Measurements from ENCODE around the gene SVIL. TPM values are rescaled to one million over a fixed set of nuclear protein-coding genes. Genes with fewer than 3 reads are reported as not detected.
"Not testable (repeated sequence)": the region's sequence is repeated elsewhere in the genome, so short reads cannot be mapped to it uniquely, and the experiment has no call there.

The SVIL gene
- total RNA-seq, 1 experiment from 2014 or later: 15.3 TPM

- Histone ChIP-seq H3K79me1 (ENCODE audit: insufficient read depth, low read depth, low read length, poor library complexity, severe bottlenecking) (no peaks in the 10 kb centered on the region), H3K18ac (ENCODE audit: insufficient read length, low read depth, low read length) (no peak overlapping the region), H2BK12ac (ENCODE audit: insufficient read length, low read depth, low read length) (no peak overlapping the region), H2BK15ac (ENCODE audit: low read depth, low read length) (no peak overlapping the region), H3K14ac (ENCODE audit: insufficient read depth, low read length) (no peak overlapping the region), H4K20me1 (ENCODE audit: control insufficient read depth, insufficient read depth, insufficient read length) (no peaks in the 10 kb centered on the region), H3K27me3 (ENCODE audit: insufficient read depth, low read length) (no peaks in the 10 kb centered on the region), H3K79me2 (ENCODE audit: insufficient read depth, low read length) (no peaks in the 10 kb centered on the region; the same call in 1 of the 2 replicates), H3K56ac (ENCODE audit: insufficient read length, low read depth, low read length) (no peak overlapping the region), H3K27ac (ENCODE audit: insufficient read length, low read depth, low read length) (no peak overlapping the region), H3K4me2 (ENCODE audit: insufficient read depth, insufficient read length, low read length) (no peak overlapping the region), H3K9ac (ENCODE audit: extremely low read depth, insufficient read length, low read length) (no peak overlapping the region), H2BK20ac (ENCODE audit: low read depth, low read length, poor library complexity, severe bottlenecking) (no peak overlapping the region), H3K4me1 (ENCODE audit: insufficient read depth, low read length) (peaks cover 3% of the 10 kb centered on the region; the same call in 1 of the 2 replicates), H4K91ac (ENCODE audit: insufficient read length, low read depth, low read length) (no peak overlapping the region), H2BK5ac (ENCODE audit: insufficient read length, low read length) (no peak overlapping the region), H2BK120ac (ENCODE audit: low read depth, low read length, poor library complexity, severe bottlenecking) (no peak overlapping the region), H3K4ac (ENCODE audit: low read depth, low read length) (no peak overlapping the region), H3T11ph (ENCODE audit: low read length) (no peak overlapping the region), H2AFZ (ENCODE audit: low read length) (no peak overlapping the region), H3K23ac (ENCODE audit: insufficient read length, low read depth, low read length) (no peak overlapping the region), H2AK5ac (ENCODE audit: insufficient read length, low read length) (no peak overlapping the region), H3K9me3 (ENCODE audit: control insufficient read depth, low read depth, low read length) (no peaks in the 10 kb centered on the region), H4K5ac (ENCODE audit: insufficient read length, low read depth, low read length) (no peak overlapping the region), H4K8ac (replicated peaks; ENCODE audit: insufficient read length, low read depth, low read length) (no peak overlapping the region), H3K23me2 (ENCODE audit: insufficient read length, low read depth, low read length, poor library complexity, severe bottlenecking) (no peaks in the 10 kb centered on the region)
- WGBS (ENCODE audit: extremely low coverage, insufficient read length, low lambda C conversion rate): no CpG with 5 or more reads among the region's 4 CpGs
- Mint-ChIP-seq H3K27me3 (ENCODE audit: low read depth) (no peaks in the 10 kb centered on the region; the same call in 1 of the 2 replicates), H3K36me3 (ENCODE audit: insufficient read depth in 1 of 3, low read depth in 3 of 3) (peaks cover 11 to 20% (median 14%) of the 10 kb centered on the region in 3 experiments), H3K4me3 (no peak overlapping the region), H3K27ac (no peak overlapping the region), H3K9me3 (peaks cover 8 to 10% of the 10 kb centered on the region in 2 experiments; a peak in 4 of 5 replicates), H3K4me1 (peaks cover 10 to 20% of the 10 kb centered on the region in 2 experiments)
- no peak for DNase-seq
- no peak for TF ChIP-seq CTCF (conservative IDR thresholded peaks at IDR 0.05)
Observed at GRCh38 chr10:29607576-29607975, 27.2 kb downstream of the SVIL start.

GRCh38 chr10:29606693-29607092 is 28.1 kb downstream of the SVIL start:
- H3K23ac ChIP-seq (ENCODE audit: insufficient read length, low read depth, low read length); H3K27me3 Mint-ChIP-seq (ENCODE audit: low read depth); H3K23me2 ChIP-seq (ENCODE audit: insufficient read length, low read depth, low read length, poor library complexity, severe bottlenecking); H3K4me3 Mint-ChIP-seq; H2AFZ ChIP-seq (ENCODE audit: low read length); H2BK120ac ChIP-seq (ENCODE audit: low read depth, low read length, poor library complexity, severe bottlenecking); H4K20me1 ChIP-seq (ENCODE audit: control insufficient read depth, insufficient read depth, insufficient read length); H3K27ac ChIP-seq (ENCODE audit: insufficient read length, low read depth, low read length); H3K4ac ChIP-seq (ENCODE audit: low read depth, low read length); DNase-seq; H3K18ac ChIP-seq (ENCODE audit: insufficient read length, low read depth, low read length); H2BK20ac ChIP-seq (ENCODE audit: low read depth, low read length, poor library complexity, severe bottlenecking); H3K4me2 ChIP-seq (ENCODE audit: insufficient read depth, insufficient read length, low read length); H3K4me1 ChIP-seq (ENCODE audit: insufficient read depth, low read length); H3K79me1 ChIP-seq (ENCODE audit: insufficient read depth, low read depth, low read length, poor library complexity, severe bottlenecking); H3K79me2 ChIP-seq (ENCODE audit: insufficient read depth, low read length); H3K9me3 ChIP-seq (ENCODE audit: control insufficient read depth, low read depth, low read length); H2AK5ac ChIP-seq (ENCODE audit: insufficient read length, low read length); H2BK12ac ChIP-seq (ENCODE audit: insufficient read length, low read depth, low read length); H4K91ac ChIP-seq (ENCODE audit: insufficient read length, low read depth, low read length); H3K27me3 ChIP-seq (ENCODE audit: insufficient read depth, low read length); H3K27ac Mint-ChIP-seq; H3K14ac ChIP-seq (ENCODE audit: insufficient read depth, low read length); H4K8ac ChIP-seq (replicated peaks; ENCODE audit: insufficient read length, low read depth, low read length); H2BK5ac ChIP-seq (ENCODE audit: insufficient read length, low read length); H3K56ac ChIP-seq (ENCODE audit: insufficient read length, low read depth, low read length); H4K5ac ChIP-seq (ENCODE audit: insufficient read length, low read depth, low read length); H2BK15ac ChIP-seq (ENCODE audit: low read depth, low read length); H3T11ph ChIP-seq (ENCODE audit: low read length); H3K9ac ChIP-seq (ENCODE audit: extremely low read depth, insufficient read length, low read length): not testable (repeated sequence)
- no CpG with 5 or more reads among the region's 7 CpGs for WGBS (ENCODE audit: extremely low coverage, insufficient read length, low lambda C conversion rate)
- Mint-ChIP-seq H3K9me3 (peaks cover 8 to 10% of the 10 kb centered on the region in 2 experiments; a peak in 4 of 5 replicates), H3K36me3 (ENCODE audit: insufficient read depth in 1 of 3, low read depth in 3 of 3) (peaks cover 11 to 20% (median 14%) of the 10 kb centered on the region in 3 experiments), H3K4me1 (peaks cover 10 to 15% of the 10 kb centered on the region in 2 experiments)
